HG03558 (cell line): Measurements from ENCODE around the gene FAM90A1.
"Not testable (repeated sequence)": the region's sequence is repeated elsewhere in the genome, so short reads cannot be mapped to it uniquely, and the experiment has no call there.

ENCODE experiments used
- ATAC-seq: cut with Tn5 transposase; IDR thresholded peaks from one replicate; pipeline ENCODE4 v1.9.1; 2021; ENCODE audit warnings: moderate number of reproducible peaks; ENCODE audit not compliant: unreplicated experiment; ENCODE audit errors: extremely low read depth

The FAM90A1 gene, protein sequence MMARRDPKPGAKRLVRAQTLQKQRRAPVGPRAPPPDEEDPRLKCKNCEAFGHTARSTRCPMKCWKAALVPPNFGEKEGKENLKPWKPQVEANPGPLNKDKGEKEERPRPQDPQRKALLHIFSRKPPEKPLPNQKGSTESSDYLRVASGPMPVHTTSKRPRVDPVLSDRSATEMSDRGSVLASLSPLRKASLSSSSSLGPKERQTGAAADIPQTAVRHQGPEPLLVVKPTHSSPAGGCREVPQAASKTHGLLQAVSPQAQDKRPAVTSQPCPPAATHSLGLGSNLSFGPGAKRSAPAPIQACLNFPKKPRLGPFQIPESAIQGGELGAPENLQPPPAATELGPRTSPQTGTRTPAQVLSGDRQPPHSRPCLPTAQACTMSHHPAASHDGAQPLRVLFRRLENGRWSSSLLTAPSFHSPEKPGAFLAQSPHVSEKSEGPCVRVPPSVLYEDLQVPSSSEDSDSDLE

DNA sequence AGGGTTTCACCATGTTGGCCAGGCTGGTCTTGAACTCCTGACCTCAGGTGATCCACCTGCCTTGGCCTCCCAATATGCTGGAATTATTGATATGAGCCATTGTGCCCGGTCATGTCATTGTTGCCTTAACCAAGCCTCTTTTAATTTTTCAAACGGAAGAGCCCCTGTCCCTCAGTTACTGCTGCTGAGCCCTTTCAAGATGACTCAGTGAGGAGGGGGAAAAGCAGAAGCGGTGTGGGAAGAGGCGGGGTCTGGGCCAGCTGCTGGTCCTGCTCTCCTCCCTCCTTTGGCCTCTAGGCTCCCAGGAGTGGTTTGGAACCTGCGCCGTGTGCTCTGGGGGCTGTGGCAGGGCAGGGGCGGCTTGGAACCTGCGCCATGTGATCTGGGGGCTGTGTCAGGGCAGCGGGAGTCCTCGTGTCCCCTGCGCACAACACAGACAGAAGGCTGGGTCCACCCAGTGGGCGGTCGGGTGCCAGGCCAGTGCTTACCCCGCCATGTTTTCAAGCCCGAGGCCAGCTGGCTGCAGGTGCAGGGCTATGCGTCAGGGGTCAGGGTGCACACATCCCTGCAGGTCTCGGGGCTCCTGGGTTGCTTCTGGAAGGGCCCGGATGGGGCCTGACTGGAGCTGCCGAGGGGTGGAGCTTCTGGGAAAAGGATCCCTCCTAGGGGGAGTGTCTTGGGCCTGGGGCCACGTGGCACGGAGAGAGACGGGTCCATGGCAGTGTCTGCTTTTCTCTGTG lies at the start of gene FAM90A1:
TSS of gene FAM90A1 (minus strand) at position 627 of the 740 bp plus-strand sequence. CDS start 2,786 bp downstream, outside the sequence.
- ATAC-seq = not testable (repeated sequence)

DNA sequence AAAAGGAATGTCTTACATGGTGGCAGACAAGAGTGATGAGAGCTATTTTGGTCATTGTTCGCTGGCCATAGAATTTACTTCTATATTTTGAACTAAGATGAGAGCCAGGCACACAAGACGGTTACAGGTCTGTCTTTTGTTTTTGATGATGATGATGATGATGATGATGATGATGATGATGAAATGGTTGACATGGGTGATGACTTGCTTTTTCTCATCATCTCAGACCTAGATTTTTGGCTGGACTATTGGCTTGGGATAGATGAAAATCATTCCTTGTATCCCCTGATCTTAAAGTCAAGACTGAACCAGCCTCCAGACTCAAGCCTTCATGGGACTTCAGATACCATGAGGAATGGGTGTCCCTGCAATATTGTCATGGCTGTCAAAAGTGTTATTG lies 49.0 kb upstream of the FAM90A1 start:
- not testable (repeated sequence) for ATAC-seq

DNA sequence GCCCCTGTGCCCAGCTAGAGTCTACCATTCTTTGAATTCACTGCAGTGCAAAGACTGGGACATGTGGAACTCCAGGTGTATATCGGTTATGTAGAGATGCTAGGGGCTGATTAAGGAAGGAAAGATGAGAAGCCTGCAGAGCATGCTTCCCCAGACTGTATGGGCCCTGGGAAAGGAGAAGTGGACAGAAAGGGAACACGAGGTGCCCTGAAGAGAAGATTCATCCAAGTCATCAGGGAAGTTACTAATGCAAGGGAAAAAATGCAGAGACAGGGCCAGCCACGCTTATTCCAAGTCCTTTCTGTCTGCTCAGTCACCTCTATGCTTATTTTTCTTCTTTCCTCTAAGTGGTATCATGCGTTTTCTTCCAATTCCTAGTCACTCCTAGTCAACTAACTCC lies 39.3 kb upstream of the FAM90A1 start:
- not testable (repeated sequence) for ATAC-seq

DNA sequence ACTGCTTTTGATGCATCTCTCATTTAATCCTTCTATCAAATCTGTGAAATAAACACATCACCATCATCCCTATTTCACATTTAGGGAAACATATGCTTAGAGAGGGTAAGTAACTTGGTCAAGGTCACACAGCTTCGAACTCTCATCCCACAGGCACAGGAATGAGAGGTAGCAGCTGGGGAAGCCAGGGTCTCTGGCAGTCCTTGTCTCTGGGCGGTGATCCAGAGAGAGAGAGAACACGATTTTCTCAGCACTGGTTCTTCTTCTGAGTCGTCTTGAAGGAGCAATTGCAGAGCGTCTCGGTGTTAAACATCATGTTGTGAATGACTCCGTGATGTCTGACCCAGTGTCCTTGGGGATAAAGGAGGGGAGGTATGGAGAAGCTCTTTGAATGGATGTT lies 36.8 kb upstream of the FAM90A1 start:
- not testable (repeated sequence) for ATAC-seq

DNA sequence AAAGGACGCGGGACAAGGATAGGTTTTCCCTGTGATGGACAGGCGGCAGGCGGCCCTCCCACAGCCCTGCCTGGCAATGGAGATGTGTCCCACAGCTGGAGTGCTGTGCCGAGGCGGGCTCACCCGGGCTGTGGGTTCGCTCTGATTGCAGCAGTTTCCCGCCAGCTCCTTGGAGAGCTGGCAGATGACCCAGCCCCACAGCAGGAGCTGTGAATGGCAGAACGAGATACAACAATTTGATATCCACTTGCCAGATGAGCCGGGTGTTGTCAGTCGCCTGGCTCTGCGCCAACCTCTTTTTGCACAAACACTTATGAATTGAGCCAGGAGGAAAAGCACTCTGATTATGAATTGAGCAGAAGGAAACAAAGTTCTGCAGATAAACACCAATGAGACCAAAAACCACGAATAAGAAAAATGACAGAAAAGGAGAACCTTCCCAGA lies 33.7 kb upstream of the FAM90A1 start:
- ATAC-seq = not testable (repeated sequence)

DNA sequence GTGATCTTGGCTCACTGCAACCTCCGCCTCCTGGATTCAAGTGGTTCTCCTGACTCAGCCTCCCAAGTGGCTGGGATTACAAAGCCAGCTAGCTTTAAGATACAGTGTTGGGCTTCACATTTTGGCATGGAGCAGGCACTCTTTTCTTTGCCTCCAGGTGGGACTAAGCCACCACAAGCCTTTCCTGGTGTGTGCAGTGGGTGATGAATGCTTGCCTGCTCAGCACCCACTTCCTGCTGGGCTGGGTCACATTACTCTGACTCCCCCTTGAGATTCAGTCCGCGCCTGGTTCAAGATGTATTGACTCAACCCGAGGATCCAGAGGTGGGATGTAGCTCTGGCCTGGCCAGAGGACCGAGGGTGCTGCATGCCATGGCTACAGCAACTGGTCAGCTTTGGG lies 28.9 kb upstream of the FAM90A1 start:
- not testable (repeated sequence) for ATAC-seq

DNA sequence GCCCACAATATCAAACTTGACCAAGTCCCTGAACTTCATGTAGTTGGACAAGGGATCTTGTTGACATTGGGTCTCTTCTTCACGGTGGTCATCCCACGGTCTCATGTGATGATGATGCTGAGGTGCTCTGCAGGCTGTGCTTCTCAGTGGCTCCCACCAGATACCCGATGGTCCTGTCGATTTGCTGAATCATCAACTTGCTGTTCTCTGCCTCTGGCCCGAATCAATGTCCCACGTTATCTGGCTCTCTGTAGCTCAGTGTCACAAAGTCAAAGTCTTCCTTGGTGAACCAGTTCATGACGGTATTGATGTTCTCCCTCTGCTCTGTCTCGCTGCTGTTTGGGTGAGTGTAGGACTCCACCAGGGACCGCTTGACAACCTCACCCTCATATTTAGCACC lies 27.3 kb upstream of the FAM90A1 start:
- ATAC-seq = not testable (repeated sequence)

DNA sequence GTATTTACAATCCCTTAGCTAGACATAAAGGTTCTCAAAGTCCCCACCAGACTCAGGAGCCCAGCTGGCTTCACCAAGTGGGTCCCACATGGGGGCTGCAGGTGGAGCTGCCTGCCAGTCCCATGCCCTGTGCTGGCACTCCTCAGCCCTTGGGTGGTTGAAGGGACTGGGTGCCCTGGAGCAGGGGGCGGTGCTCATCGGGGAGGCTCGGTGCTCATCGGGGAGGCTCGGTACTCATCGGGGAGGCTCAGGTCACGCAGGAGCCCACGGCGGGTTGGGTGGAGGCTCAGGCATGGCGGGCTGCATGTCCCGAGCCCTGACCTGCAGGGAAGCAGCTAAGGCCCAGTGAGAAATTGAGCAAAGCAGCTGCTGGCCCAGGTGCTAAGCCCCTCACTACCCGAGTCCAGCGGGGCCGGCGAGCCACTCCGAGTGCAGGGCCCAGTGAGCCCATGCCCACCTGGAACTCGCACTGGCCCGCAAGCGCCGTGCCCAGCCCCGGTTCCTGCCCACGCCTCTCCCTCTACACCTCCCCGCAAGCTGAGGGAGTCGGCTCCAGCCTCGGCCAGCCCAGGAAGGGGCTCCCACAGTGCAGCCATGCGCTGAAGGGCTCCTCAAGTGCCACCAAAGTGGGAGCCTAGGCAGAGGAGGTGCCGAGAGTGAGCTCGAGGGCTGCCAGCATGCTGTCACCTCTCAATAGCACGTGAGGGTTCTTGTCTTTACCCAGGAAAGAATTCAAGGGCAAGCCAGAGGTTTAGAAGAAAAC lies 24.8 kb upstream of the FAM90A1 start:
- ATAC-seq = not testable (repeated sequence)

DNA sequence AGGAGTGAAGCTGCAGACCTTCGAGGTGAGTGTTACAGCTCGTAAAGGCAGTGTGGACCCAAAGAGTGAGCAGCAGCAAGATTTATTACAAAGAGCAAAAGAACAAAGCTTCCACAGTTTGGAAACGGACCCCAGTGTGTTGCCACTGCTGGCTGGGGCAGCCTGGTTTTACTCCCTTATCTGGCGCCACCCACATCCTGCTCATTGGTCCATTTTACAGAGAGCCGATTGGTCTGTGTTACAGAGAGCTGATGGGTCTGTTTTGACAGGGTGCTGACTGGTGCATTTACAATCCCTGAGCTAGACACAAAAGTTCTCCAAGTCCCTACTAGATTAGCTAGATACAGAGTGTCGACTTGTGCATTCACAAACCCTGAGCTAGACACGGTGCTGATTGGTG lies 24.2 kb upstream of the FAM90A1 start:
- not testable (repeated sequence) for ATAC-seq

DNA sequence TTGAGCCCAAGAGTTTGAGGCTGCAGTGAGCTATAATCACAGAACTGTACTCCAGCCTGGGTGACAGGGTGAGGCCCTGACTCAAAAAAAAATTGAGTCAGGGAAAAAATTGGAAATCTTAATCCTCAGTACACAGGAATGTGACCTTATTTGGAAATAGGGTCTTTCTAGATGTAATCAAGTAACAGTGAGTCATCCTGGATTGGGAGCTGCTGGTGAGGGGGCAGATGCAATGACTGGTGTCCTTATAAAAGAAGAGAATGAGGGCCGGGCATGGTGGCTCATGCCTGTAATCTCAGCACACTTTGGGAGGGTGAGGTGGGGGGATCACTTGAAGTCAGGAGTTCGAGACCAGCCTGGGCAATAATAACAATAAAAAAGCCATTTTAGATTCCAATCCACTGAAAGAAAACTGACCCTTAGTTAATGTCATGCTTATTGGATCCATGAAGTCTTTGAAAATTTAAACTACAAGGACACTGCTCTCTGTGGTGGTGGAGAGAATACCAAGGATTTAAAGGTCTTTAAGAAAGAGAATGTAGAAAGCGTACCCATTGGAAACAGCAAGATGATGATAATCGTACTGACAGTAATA lies 19.6 kb upstream of the FAM90A1 start:
- not testable (repeated sequence) for ATAC-seq

DNA sequence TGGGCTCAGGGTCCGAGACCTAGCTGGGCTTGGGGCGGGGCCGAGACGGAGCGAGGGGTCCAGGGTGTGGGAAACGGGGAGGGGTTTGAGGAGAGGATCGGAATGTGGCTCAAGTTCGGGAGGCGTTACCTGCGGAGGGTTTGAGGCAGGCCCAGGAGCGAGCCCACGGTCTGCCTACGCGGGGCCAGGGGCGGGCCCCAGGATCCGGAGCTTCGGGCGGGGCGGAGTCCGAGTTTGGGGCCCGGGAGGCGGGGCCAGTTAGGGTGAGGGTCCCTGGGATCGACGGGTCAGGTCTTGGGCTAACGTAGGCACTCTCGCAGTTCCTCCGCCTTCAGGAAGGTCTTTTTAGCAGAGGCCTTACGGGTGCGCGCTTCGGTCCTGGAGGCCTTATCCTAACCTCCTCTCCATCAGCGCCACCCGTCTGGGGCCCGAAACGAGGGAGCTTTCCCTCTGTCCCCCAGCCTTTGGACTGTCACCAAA lies 16.3 kb upstream of the FAM90A1 start:
- not testable (repeated sequence) for ATAC-seq

DNA sequence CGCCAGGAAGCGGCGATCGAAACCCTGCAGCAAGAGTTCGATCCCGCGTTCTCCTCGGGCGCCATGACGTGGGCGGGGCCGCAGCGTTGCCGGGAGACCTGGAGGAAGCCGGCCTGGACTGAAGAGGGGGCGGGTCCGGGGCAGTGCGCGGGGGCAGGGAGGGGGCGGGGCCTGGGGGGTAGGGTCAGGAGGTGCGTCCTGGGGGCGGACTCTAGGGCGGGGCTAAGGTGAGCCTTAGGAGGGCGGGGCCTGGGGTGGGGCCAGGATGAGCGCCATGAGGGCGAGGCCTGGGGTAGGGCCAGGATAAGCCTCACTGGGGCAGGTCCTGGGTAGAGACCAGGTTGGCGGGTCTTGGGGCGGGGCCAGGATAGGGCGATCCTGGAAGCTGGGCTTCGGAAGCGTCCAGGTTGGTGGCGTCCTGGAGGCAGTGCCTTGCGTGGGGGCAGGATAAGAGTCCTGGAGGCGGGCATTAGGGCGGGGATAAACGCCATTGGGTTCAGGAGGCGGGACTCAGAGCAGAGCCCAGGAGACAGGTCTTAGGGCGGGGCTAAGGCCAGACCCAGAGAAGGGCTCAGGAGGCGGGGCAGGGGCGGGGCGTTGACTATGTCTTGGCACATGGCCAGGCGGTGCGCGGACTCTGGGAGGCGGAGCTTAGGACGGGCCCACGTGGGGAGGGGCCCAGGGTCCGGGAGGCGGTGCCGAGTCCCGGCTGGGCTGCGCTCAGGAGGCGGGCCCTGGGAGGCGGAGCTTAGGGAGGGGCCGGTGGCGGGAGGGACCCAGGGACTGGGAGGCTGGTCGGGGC lies 15.7 kb upstream of the FAM90A1 start:
- not testable (repeated sequence) for ATAC-seq

DNA sequence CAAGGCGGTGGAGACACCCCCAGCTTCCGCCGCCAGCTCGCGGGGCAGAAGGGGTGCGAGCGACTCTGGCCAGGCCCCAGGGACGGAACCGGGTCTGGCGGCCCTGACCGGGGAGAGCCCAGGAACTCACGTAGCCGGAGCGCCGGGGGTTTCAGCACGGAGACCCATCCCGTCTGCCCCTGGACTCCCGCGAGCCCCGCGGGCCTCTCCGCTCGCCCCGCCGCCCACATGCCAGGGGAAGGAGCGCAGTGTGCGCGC lies 15.1 kb upstream of the FAM90A1 start:
- ATAC-seq = not testable (repeated sequence)

DNA sequence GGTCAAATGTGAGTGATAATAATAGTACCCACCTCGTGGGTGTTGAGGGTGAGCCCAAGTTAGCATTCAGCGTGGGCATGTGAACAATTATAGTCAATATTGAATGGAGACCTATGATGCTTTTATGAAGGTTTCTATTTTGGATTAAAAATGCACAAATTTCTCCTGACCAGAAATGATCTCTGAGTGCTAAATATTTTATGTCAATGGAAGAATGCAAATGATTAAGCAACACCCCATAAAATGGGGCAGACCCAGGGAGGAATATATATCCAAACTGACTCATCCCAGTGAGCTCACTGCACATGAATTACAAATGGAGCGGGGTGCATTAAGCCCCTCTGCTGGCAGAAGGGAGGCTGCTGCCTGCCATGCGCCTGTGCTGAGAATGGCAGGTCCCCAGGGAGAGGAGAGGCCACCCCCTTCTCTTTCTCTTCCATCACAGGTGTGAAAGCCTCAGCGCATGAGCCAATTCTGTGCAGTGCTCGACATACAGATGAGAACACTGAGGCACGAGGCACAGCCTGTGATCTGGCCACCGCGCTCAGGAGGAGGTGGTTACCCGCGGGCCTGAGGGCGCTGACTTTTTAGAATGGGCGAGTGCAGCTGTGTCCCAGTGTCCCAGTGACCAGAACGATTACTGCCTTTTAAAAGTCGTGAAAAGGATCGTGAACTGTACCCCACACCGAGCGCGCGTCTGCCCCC lies 14.7 kb upstream of the FAM90A1 start:
- ATAC-seq = not testable (repeated sequence)

DNA sequence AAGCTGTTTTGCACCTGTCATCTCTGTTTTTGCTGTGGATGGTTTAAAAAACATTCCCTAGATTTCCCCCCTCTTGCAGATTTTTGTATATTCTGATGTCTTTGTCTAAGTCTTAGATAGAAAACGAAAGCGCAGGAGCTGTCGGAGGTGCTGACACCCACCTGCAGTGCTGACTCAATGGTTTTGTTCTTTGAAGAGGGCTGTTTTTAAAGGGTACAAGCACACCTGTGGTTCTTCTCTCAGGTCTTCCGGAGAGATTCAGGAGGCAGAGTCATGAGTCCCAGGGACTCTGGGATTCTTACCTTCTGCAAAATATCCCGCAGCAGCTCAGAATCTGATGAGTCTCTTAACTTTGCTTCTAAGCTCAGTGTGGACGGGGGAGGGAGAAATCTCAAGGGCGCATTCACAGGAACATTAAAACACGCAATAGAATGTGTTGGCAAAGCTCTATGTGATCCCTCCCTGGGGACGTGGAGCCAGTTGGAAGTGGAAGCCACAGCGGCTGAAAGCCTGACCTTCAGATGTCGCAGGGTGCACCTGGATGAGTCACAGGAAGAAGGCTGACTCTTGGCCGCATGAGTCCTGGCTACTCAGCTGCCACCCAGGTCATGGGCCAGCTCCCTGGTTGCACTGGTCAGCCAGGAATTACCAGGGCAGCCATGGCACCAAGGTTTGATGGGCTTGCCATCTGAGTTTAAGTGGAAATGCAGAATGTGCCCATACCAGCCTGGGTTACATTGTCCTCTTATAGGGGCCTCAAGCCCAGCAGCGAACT lies 13.1 kb upstream of the FAM90A1 start:
- not testable (repeated sequence) for ATAC-seq

DNA sequence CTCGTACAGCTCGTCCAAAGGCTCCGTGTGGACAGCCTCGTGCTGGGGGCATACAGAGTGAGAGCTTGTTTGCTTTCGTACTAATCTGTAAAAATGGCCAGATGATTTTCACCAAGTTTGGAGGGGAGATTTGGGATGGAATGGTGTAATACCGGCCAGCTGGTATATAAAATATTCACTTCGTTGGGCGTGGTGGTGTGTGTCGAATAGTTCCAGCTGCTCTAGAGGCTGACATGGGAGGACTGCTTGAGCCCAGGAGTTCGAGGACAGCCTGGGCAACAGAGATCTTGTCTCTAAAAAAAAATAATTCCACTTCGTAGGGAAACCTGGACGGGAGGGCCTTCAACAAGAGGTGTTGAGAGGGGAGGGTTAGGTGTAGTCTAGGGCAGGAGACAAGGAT lies 9.6 kb upstream of the FAM90A1 start:
- ATAC-seq = not testable (repeated sequence)

DNA sequence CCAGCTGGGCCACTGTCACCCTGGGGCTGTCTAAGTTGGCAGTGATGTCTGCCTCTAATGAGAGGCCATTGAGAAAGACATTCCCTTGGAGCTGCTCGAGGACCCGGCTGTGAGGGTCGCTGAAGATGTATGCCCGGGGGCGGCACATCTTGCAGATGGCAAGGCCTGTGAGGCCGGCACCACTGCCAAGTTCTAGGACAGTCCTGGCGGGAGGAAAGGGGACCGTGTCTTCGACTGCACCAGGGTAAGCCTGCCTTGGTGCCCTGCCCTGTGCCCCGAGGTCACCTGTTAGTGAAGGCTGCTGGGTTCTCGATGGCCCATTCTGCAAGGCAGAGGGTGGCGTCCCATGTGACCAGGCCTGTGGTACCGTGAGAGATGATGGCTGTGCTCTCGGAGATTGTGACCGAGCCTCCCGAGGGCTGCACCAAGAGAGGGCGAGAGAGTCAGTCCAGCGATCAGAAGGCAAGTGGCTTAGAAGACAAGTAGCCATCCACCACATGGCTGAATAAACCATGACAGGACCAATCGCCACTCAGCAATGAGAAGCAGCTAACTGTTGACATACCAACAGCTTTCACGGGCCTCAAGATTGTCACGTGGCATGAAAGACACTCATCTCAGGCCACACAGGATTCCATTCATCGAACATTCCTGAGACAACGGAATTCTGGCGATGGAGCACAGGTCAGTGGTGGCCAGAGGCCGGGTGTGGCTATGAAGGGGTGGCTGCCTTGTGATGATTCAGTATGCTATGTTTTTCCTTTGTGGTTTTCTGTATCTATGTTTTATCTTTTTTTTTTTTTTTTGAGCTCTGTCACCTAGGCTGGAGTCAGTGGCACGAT lies 8.1 kb upstream of the FAM90A1 start:
- not testable (repeated sequence) for ATAC-seq
